HG02885 (cell line): ENCODE measurements around the gene NFIC.

ENCODE experiments used
- ATAC-seq: cut with Tn5 transposase; IDR thresholded peaks from one replicate; pipeline ENCODE4 v1.9.1; 2021; ENCODE audit warnings: mild to moderate bottlenecking; ENCODE audit not compliant: unreplicated experiment, poor library complexity

NFIC gene

DNA sequence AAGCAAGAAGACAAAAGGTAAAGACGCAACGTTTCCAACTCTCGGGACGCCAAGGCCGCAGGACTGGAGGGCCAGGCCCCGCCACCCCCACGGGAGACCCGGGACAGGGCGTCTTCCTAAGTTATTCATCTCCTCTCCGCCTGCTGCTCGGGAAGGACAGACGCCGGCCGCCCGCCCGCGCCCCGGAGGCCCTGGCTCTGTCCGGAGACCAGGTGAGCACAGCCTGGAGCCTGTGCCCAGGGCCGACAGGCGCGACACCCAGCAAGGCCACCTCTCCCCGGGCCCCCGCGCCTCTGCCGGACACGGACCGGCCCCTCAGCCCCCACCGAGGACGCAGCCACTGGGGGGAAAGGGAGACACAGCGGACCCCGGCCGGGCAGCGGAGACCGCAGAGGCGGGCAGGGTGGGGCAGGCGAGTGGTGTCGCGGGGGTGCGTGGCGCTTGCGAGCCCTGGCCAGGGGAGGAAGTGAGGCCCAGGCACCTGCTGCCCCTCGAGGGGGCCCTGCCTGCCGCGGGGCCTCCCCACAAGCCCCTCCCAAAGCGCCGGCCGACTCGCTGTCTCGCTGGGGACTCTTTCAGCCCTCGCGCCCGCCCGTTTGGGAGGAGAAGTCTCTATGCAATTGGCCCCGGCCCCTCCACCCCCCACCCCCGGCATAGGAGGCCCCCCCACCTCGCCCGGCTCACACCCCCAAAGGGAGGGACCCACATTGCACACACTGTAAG is 96.8 kb downstream of the NFIC start:
- ATAC-seq = no peak

DNA sequence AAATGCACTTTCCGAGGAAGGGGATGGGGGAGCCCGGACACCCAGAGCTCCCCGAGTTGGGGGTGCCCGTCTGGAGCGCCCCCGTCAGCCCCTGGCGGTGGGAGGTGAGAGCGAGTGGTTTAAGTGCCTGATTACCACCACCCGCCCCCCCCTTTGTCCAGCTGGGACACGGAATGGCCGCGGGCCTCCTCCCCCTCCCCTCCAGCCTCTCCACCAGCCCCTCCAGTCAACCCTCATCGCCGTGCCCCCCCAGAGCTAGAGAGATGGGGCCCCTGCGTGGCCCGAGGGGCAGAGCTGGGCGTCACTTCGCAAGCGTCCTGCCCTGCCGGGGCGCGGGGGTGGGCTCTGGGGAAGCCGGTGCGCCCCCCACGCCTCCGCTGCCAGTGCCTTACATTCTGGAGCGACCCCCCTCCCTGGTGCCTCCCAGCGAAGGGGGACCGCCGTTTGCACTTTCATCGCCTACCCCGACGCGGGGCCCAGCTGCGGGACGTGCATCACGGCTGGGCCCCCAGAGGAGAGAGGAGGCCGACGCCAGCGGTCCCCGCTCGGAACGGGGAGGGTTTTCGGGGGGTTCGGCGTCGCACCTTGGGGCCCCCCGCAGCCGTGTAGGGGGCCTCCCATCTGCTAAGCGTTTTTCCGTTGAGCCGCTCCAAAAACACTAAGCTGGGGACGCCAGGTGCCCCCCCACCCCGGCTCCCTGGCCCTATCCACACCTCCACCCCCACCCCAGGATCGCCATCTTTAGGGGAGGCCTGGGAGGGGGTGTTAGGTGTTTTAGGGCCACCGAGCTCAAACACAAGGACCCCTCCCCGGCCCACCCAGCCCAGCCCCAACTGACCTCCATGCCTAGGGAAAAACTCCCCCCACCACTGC is 97.6 kb downstream of the NFIC start:
- no peak for ATAC-seq

DNA sequence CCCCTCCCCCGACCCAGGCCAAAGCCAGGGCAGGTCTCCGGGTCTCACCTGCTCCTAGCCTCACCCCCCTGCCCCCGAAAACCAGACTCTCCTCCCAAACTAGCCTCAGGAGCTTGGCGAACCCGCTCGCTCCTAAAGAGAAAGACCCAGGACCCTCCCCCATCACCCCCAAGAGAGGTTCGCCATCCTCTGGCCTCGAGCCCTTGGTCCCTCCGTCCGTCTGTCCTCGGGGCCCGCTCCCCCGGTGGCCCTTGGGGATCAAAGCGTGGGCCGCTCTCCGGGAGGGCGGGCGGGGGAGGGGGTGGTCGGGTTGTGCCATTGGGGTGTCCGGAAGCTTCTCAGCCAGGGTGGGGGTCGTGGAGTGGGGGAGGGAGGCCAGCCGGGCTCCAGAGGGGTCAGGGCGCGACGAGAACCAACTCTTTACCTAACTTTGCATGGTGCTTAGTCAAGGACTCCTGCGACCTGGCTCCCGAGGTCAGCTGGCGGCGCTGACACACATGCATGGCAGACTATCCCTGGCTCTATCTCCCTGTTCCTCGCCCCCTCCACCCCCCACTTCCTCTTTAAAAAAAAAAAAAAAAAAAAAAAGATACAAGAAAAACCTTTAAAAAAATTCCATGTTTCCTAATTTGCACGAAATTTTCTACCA is 98.3 kb downstream of the NFIC start:
- ATAC-seq = no peak

DNA sequence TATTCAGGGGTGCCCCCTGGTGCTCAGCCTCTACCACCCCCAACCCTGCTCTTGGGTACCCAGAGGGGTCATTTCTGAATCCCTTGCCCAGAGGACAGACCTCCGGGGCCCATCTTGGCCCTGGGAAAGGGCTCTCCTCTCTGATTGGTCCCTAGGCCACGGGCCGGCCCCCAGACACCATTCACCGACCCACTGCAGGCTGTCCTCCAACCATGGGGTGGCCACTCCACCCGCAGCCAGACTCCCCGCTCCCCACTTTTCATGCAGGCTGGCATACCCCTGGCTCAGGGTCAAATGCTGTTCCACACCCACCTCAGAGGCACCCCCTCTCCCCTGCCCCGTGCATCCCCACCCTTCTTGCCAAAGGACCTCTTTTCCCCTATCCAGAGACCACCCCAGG is 99.2 kb downstream of the NFIC start:
- no peak for ATAC-seq

DNA sequence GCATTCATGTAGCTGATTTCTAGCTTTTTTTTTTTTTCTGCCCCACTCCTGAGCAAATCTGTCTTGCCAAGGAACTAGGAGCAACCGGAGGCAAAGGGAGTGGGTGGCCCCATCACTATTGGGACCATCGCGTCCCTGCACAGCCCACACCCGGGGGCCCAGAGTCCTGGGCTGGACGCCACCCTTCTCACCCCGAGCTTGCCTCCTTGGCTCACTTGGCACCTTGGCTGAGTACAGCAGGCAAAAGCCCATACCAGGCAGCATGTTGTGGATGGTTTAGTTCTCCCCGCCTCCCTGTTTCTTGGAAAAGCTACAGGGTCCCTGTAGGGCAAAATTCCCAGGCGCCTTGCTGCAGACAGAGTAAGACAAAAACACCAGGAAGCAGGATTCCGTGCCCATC is 100.3 kb downstream of the NFIC start:
- no peak for ATAC-seq

DNA sequence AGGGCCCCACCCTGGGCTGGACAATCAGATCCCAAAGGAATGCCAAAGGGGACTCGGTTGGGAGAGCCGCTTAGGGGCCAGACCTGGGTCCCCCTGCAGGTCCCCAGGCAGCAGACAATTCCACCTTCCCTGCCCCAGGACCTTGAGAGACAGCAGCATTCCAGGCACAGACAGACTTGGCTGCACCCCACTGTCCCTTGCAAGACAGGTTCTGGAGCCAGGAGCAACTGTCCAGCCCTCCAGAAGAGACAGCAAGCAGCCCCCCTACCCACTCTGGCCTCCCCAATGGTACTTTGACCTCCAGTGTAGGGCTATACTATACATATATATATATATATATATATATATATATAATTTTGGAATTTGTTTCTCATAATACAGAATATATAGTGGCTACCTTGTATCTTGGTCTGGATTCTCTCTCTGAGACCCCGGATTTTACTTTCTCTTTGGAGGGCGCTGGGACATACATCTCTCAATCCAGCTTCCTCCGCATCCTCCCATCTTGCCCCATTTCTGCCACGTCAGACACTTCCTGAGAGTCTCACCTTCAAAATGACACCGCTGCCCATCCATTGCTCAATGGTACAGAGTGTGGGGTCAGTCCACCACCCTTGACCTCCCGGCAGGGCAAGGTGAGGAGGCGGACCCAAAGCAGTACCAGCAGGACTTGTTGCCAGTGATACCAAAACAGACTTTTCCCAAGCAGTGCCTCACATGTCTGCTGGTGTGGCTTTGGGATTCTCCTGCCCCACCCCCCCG is 101.2 kb downstream of the NFIC start:
- ATAC-seq = no peak

DNA sequence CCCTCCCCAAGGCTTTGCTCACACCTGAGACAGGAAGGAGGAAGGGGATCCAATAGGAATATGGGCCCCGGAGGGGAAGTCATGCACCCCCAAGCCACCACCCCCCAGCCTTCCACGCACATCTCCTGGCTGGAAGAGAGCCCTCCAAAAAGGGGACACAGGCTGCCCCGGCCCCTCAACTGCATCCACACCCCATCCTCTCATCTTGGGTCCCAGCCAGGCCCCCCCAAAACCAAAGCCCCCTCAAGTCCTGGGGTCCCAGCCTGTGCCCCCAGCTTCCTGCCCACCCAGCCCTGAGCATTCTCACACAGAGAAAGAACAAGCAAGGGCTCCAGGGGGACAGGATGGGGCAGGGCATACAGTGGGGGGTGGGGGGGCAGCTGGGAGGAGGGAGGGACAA is 101.8 kb downstream of the NFIC start:
- ATAC-seq = no peak

DNA sequence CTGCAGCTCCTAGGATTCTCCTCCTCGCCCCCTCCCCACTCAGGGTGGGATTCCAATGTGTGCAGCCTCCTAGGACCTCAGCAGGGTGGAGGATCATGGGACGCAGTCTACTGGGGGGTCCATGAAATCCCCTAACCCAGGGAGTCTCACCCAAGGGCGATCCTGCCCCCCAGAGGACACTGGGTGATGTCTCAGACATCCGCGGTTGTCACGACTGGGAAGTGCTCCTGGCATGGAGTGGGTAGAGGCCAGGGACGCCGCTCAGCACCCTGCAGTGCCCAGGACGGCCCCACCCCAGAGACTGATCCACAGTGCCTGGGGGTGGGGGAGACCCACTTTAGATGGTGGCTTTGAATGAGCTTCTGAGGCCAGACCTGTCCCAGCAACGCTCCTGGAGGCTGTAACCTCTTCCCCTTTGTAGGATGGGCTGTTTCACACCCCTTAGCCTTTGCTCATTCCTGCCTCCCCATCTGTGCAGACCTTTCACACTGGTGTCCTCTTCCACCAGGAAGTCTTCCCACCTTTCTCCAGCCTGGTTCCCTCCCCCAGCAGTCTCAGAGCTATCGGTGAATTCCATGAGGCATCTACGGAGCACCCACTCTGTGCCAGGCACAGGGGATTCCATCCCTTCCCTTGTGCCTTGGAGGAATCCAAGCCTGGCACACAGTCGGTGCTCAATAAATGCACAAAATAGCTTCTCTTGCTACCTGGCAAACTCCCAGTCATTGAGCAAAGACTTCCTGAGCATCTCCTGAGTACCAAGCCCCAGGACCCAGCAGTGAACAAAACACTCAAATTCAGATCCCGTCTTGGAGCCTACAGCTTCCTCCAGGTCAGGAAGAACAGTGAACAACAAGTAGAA is 103.5 kb downstream of the NFIC start:
- no peak for ATAC-seq

DNA sequence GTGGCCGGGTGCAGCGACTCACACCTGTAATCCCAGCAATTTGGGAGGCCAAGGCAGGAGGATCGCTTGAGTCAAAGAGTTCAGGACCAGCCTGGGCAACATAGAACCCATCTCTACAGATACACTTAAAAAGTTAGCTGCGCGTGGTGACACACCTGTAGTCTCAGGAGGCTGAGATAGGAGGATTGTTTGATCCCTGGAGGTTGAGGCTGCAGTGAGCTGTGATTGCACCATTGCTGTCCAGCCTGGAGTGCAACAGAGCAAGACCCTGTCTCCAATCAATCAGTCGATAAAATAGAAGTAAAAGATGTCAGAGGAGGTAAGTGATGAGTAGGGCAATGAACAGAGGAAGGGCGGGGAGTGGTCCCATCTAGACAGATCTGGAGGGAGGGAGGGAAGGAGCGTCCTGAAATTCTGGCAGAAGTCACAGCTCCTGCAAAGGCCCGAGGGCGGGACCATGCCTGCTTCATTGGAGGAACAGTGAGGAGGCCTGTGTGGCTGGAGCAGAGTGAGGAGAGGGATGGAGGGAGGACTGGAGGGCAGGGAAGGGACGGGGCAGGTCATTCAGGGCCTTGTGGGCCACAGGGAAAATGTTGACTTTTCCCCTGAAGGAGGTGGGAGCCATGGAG is 104.2 kb downstream of the NFIC start:
- no peak for ATAC-seq

DNA sequence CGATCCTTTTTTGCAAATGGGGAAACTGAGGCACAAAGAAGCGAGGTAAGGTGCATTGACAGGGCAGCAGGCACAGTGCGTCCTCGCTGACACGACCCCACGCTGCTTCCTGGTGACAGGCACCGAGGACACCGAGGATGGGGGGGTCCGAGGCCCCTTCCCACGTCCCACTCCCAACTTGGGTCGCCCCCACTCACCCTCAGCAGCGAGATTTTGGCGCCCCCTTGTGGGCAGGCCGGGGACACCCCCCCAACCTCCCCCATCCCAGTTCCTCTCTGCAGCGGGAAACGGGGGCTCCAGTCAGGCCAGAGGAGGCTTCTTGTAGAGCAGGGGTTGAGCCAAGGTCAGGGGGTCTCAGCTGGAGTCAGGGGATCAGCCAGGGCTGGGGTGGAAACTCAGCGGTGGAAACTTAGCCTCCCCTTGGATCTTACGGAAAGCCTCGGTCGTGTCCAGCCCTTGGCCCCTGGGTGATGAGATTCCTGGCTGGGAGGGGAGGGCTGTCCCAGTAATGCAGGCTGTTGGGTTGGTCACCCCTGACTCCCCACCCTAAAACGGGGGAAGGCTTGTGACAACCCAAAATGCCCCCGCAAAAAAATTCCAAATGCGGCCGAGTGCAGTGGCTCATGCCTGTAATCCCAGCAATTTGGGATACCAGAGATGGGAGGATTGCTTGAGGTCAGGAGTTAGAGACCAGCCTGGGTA is 105.7 kb downstream of the NFIC start:
- ATAC-seq = no peak

DNA sequence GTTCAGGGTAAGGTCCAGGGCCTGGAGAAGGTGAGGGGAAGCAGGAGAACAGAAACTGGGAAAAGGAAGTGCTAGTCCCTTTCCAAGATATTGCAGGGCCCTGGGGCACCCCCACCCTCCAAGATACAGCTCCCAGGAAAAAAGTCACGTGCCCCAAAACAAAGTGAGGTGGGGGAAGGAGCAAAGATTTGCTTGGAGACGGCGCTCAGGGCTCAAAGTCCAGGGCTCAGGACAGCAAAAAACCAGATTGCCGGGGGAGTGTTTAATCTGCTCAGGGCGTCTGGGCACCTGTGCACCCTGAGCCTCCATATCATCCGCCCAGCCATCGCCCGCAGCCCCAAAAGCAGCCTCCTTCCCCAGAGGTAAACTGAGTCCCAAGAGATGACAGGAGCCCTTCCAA is 107.6 kb downstream of the NFIC start:
- ATAC-seq = no peak

DNA sequence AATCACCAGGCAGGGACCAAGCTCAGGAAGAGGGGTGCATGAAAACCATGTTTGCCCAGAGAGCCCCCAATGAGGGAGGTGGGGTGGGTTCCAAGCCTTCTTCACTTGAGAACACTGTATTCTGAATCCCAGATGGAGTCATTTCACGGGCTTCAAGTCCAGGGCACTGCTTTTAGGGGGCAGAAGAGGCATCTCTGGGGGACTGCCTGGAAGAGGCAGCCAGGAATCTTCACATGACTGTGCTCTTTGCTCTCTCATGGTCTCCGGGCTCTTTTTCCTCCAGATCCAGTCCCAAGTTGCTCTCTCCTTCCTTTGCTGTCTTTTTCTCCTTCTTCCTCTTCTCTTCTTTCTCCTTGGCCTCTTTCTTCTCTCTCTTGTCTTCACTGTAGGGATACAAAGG is 108.2 kb downstream of the NFIC start:
- no peak for ATAC-seq

DNA sequence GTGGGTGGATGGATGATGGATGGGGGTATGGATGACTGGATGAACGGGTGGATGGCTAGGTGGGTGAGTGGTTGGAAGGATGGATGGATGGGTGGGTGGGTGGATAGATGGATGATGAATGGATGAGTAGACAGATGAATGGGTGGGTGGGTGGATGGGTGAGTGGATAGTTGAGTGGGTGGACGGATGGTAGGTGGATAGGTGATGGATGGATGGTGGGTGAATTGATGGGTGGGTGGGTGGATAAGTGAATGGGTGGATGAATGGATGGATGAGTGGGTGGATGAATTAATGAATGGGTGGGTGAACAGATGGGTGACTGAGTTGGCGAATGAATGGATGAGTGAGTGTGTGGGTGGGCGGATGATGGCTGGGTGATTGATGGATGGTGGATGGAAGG is 109.1 kb downstream of the NFIC start:
- ATAC-seq = no peak

DNA sequence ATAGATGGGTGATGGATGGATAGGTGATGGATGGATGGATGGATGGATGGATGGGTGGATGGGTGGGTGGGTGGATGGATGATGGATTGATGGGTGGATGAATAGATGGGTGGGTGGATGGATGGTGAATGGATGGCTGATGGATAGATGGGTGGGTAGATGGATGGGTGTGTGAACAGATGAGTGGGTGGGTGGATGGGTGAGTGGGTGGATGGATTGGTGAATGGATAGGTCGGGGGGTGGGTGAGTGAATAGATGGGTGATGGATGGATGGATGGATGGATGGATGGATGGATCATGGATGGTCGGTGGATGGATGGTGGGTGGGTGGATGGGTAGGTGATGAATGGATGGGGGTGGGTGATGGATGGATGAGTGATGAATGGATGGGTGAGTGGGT is 110.4 kb downstream of the NFIC start:
- ATAC-seq = no peak

DNA sequence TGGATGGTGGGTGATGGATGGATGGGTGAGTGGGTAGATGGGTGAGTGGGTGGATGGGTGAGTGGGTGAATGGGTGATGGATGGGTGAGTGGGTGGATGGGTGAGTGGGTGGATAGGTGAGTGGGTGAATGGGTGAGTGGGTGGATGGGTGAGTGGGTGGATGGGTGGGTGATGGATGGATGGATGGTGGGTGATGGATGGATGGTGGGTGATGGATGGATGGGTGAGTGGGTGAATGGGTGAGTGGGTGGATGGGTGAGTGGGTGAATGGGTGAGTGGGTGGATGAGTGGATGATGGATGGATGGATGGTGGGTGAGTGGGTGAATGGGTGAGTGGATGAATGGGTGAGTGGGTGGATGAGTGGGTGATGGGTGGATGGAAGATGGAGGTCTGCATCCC is 111.1 kb downstream of the NFIC start:
- no peak for ATAC-seq

DNA sequence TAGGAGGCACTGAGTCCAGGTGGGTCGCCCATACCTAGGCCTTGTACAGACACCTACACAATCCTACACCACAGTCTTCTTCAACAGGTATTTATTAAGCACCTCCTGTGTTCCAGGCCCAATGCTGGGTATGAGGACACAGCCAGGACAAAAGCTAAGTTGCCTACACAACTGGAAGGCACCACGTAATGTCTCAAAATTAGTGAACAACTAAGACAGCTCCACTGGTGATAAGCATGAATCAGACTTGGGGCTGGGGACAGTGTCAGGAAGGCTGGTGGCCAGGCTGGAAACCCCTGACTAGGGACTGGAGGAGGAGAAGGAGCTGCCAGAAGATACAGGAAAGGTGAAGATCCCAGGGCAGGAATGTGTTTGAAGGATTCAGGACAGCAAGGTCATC is 111.6 kb downstream of the NFIC start:
- no peak for ATAC-seq

DNA sequence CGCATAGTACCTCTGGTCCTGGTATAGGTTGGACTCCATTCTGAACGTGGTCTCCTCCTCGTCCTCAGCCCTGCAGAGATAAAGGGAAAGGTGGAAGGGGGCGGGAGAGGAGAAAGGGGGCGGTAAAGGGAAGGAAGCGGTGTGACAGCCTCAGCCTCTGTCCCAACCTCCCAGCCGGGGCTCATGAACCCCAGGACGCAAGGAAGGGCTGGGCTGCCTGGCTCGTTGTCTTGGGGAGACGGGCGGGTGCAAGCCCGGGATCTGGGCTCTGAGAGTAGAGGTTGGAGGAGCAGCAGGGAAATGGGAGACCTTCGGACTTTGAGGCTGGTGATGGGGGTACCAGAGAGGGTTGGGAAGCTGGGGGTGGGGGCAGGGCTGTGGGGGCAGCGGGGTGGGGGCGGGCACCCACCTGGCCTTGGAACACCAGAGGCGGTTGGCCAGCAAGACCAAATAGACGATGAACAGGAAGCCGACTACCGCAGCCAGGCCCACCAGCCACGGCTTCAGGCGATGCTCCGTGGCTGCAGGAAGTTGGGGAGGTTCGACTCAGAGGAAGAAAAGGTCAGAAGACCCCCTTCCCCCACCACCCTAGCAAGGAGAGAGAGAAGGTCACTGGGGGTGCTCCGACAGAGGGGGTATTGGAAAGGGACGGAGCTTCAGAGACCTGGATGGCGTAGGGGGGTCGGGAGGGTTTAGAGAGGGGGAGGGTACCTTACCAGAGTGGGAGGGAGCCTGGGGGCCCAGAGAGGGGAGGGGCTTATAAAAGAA is 112.2 kb downstream of the NFIC start:
- no peak for ATAC-seq
